HL-60 (cell line): ENCODE measurements around the gene GTF3C6.

Experiments
- DNase-seq, 2 experiments: peaks; one replicate each; pipeline ENCODE4 v3.0.0-alpha.2; 2010 to 2020; ENCODE audit warnings: low read depth in 1 of 2, low spot score in 1 of 2
- H3K27ac ChIP-seq: fragments of 250-450 bp; sonication (Bioruptor Pico); replicated peaks from 2 replicates; pipeline ENCODE4 v1.5.1; 2020; ENCODE audit warnings: mild to moderate bottlenecking, moderate library complexity
- H3K27me3 ChIP-seq: fragments of 250-450 bp; sonication (Bioruptor Pico); 2 replicates; pipeline ENCODE4 v1.5.1; 2021; ENCODE audit warnings: mild to moderate bottlenecking, moderate library complexity; ENCODE audit not compliant: insufficient read depth, poor library complexity, severe bottlenecking
- H3K4me3 ChIP-seq: replicated peaks from 2 replicates; pipeline ENCODE4 v1.5.1; 2011; ENCODE audit warnings: mild to moderate bottlenecking, control low read depth, low read length; ENCODE audit not compliant: insufficient read depth
- CTCF ChIP-seq: IDR thresholded peaks from one replicate; pipeline ENCODE4 v1.5.1; 2011; ENCODE audit warnings: low read length, control low read depth, inconsistent platforms; ENCODE audit not compliant: insufficient read depth
- GABPA ChIP-seq: IDR thresholded peaks from 2 replicates; pipeline ENCODE4 v1.6.1; 2012; ENCODE audit warnings: low read depth
- POLR2AphosphoS5 ChIP-seq: IDR thresholded peaks from 2 replicates; pipeline ENCODE4 v1.6.1; 2012; ENCODE audit warnings: low read depth
- REST ChIP-seq: IDR thresholded peaks from 2 replicates; pipeline ENCODE4 v1.6.1; 2012; ENCODE audit warnings: low read depth; ENCODE audit not compliant: insufficient replicate concordance
- SPI1 ChIP-seq: IDR thresholded peaks from 2 replicates; pipeline ENCODE4 v1.6.1; 2012; ENCODE audit warnings: low read depth, mild to moderate bottlenecking, borderline replicate concordance
- long read RNA-seq: library from polyadenylated mRNA; unstranded; transcript quantifications from one replicate; pipeline ENCODE4 v2.0.0, GENCODE V29; 2020

Gene GTF3C6, protein sequence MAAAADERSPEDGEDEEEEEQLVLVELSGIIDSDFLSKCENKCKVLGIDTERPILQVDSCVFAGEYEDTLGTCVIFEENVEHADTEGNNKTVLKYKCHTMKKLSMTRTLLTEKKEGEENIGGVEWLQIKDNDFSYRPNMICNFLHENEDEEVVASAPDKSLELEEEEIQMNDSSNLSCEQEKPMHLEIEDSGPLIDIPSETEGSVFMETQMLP
- long read RNA-seq, transcript GTF3C6-201 (6 exons, 952 nt) = major isoform, 33 of 34 reads
- long read RNA-seq, partial matches to known transcripts = 0 of 34 reads
- long read RNA-seq, other reads (novel, unspliced or antisense) = 1 of 34 reads

DNA sequence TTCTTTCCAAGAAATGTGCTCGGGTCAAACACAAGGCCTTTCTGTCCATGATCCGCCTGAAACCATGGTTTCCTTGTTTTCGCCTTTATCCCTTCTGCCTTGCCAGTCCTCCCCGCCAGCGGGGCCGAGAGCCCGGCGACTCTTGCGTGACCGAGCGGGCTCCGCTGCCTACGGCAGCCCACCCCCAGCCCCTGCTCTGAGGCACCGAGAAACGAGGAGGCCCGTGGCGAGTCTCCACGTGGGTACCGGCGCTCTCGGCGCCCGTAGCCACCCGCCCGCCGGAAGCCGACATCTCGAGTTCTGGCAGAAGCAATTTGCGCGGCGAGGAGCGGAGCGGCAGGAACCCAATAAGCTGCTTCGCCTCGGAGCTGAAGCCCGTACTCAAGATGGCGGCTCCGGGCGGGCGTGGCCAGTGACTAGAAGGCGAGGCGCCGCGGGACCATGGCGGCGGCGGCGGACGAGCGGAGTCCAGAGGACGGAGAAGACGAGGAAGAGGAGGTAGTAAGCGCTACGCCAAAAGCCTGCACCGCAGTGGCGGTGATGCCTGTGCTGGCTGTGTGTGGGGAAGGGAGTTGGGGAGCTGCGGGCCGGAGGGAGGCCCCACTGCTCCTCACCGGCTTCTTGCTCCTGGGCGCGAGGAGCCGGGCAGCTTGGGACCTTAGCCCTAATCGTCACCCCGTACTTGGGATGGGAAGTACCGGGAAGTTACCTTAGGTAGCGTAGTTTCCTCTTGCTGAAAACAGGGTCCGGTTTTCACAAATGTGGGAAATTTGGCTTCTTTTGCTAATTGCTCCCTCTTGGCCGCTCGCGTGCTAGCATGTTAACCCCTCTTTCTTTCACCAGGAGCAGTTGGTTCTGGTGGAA is at the start of gene GTF3C6:
Gene GTF3C6 (plus strand): TSS at position 378 of the 864 bp plus-strand sequence. CDS start 64 bp downstream, at position 442.
- H3K27ac ChIP-seq = peak within 1 kb of the TSS; percentile 96
- peak; percentile 97 for TF ChIP-seq POLR2AphosphoS5
- TF ChIP-seq REST = peak; percentile 63
- TF ChIP-seq CTCF = no peak
- TF ChIP-seq GABPA = no peak; the same call in 1 of the 2 replicates
- H3K27me3 ChIP-seq = no peaks in the 10 kb centered on the region
- DNase-seq = peak; percentile 87 to 95
- peak within 1 kb of the TSS; percentile 75 for H3K4me3 ChIP-seq

DNA sequence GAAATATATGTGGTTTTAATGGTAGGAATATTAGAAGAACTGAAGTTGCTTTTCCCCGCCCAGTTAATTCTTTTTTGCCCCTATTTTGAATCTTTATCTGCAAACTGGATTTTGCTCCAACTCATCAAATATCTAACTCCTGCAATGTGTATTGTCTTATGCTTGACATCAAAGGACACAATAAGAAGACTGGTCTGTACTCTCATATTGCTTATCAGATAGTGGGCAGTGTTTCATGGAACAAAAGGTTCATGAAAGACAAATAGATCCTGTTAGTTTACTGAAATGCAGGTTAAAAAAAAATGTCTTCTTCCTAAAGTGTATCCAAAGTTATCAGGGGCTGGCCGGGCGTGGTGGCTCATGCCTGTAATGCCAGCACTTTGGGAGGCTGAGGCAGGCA is 27.7 kb upstream of the GTF3C6 start:
- H3K27ac ChIP-seq = no peak overlapping the region
- H3K4me3 ChIP-seq = no peak overlapping the region
- no peak for DNase-seq
- no peak for TF ChIP-seq CTCF
- TF ChIP-seq SPI1 = no peak
- H3K27me3 ChIP-seq = no peaks in the 10 kb centered on the region

GRCh38 chr6:110933912-110934311 is 24.6 kb upstream of the GTF3C6 start:
- no peak for DNase-seq
- Histone ChIP-seq H3K27ac (no peak overlapping the region), H3K4me3 (no peak overlapping the region), H3K27me3 (no peaks in the 10 kb centered on the region)
- TF ChIP-seq REST (no peak), SPI1 (no peak), CTCF (no peak), GABPA (no peak), POLR2AphosphoS5 (no peak)
